Bronchial epithelial cell (primary cell): ENCODE measurements around the gene CD226. TPM values are rescaled to one million over a fixed set of nuclear protein-coding genes. Genes with fewer than 3 reads are reported as not detected.

Source experiments
- DNase-seq: peaks from one replicate; pipeline ENCODE4 v3.0.0-alpha.2; 2010; ENCODE audit warnings: low read depth
- FAIRE-seq: peaks from 2 replicates; lab custom pipeline; 2011; peaks lifted over from hg19 to GRCh38; lab: Jason Lieb, UNC
- H3K27me3 ChIP-seq: 2 replicates; pipeline ENCODE4 v1.5.1; 2011; ENCODE audit warnings: low read length; ENCODE audit not compliant: control insufficient read depth, insufficient read depth
- H3K36me3 ChIP-seq: 2 replicates; pipeline ENCODE4 v1.5.1; 2011; ENCODE audit warnings: low read length; ENCODE audit not compliant: control insufficient read depth, insufficient read depth
- H3K4me3 ChIP-seq: 2 replicates; pipeline ENCODE4 v1.5.1; 2011; ENCODE audit warnings: mild to moderate bottlenecking, low read depth, low read length, control low read depth
- total RNA-seq: library from RNA; depleted of rRNA; stranded (reverse); fragments of >200 nt; gene quantifications from 2 replicates; pipeline ENCODE4 v1.2.1, GENCODE V29; 2014
- TF ChIP-seq, protein P1 (sequence below): IDR thresholded peaks from 2 replicates; pipeline ENCODE4 v1.5.1; 2011; ENCODE audit warnings: mild to moderate bottlenecking, moderate library complexity, low read length, control low read depth, inconsistent platforms; ENCODE audit not compliant: insufficient read depth, severe bottlenecking

Gene CD226
- total RNA-seq, 1 donor from 2014 or later: 0.53 TPM

DNA sequence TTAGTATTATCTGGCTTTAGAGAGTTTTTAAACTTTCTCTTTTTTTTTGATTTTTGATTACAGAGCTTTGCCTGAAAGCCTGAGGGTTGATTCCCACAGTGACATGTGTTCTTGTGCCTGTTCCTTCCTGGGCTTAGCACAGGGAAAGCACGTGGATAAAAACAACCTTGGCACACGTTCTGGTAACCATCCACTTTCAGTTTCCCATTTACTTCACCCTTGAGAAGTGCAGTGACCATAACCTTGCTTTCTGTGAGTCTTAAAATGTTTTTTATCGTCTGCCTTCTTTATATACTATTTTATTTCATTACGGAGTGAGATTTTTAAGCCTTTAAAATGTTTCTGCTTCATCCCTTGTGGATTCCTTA is 11.5 kb downstream of the CD226 start:
- Histone ChIP-seq H3K36me3 (no peaks in the 10 kb centered on the region), H3K27me3 (no peaks in the 10 kb centered on the region), H3K4me3 (no peak overlapping the region)
- DNase-seq (no peak), FAIRE-seq (no peak)
- TF ChIP-seq, protein P1, sequence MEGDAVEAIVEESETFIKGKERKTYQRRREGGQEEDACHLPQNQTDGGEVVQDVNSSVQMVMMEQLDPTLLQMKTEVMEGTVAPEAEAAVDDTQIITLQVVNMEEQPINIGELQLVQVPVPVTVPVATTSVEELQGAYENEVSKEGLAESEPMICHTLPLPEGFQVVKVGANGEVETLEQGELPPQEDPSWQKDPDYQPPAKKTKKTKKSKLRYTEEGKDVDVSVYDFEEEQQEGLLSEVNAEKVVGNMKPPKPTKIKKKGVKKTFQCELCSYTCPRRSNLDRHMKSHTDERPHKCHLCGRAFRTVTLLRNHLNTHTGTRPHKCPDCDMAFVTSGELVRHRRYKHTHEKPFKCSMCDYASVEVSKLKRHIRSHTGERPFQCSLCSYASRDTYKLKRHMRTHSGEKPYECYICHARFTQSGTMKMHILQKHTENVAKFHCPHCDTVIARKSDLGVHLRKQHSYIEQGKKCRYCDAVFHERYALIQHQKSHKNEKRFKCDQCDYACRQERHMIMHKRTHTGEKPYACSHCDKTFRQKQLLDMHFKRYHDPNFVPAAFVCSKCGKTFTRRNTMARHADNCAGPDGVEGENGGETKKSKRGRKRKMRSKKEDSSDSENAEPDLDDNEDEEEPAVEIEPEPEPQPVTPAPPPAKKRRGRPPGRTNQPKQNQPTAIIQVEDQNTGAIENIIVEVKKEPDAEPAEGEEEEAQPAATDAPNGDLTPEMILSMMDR: no peak

DNA sequence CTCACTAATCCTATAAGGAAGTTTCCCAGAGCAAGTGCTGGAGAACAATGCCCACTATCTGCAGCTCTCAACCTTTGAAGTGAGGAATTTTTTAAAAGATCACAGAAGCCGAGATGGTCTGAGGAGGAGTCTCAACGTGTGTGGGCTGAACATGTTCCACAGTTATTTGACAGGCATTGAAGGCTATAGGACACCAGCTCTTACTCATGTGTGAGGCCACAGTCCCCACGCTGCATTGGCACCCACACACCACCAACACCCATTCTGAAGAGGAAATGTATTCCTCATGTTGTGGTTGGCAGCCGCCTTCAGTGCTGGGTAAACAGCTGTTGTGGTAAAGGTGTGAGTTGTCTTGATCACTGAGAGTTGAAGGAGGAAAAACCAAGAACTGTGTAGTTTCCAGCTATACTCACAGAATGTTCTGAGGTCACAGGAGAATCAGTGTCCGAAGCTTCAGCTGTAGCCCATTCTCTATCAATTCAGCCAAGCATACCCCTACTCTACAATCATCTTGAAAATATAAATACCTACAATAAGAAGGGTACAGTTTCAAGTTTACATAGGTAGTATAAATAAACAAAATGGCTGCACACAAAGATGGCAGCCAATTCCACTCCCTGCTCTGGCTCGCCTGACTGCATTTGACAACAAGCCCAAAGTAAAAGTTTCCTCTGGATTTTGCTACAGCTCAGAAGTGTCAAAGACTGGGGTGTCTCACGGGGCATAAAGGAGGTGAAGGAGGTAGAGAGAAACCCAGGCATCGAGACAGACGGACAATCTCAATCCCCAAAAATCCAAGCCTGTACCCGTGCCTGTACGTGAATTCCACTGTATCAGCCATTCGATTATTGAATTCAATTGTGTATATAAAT is 12.1 kb downstream of the CD226 start:
- Histone ChIP-seq H3K27me3 (no peaks in the 10 kb centered on the region), H3K4me3 (no peak overlapping the region), H3K36me3 (no peaks in the 10 kb centered on the region)
- FAIRE-seq (no peak), DNase-seq (peak; percentile 55)
- TF ChIP-seq, protein P1: no peak

DNA sequence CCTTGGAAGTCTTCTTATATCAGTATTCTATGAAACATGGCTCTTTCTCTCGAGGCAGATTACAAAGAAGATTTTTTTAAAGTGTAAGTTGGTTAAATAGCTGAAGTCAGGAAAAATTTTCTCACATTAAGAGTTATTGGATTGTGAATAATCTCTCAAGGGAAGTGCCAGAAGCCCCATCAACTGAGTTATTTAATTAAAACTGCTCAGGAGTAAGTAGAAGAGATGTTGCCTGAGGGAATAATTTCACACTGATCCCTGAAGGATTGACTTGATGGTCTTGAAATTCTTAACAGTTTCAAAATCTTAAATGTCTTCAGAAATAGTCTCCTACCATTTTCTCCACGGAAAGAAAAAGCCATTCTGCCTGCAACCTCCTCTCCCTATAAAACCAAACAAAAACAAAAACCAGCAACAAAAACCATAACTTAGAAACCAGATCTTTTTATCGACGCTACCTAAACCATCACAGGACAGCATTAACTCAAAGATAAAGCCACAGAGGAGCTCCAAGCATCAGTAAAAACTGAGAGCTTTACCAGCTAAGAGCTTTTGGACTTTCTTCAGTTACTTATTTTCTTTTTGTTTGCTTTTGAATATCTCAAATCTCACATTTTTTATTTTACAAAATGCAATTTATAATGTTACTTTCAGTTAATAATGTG is 12.9 kb downstream of the CD226 start:
- Histone ChIP-seq H3K27me3 (no peaks in the 10 kb centered on the region), H3K4me3 (no peak overlapping the region), H3K36me3 (no peaks in the 10 kb centered on the region)
- FAIRE-seq: no peak
- TF ChIP-seq, protein P1: no peak
- DNase-seq: no peak

DNA sequence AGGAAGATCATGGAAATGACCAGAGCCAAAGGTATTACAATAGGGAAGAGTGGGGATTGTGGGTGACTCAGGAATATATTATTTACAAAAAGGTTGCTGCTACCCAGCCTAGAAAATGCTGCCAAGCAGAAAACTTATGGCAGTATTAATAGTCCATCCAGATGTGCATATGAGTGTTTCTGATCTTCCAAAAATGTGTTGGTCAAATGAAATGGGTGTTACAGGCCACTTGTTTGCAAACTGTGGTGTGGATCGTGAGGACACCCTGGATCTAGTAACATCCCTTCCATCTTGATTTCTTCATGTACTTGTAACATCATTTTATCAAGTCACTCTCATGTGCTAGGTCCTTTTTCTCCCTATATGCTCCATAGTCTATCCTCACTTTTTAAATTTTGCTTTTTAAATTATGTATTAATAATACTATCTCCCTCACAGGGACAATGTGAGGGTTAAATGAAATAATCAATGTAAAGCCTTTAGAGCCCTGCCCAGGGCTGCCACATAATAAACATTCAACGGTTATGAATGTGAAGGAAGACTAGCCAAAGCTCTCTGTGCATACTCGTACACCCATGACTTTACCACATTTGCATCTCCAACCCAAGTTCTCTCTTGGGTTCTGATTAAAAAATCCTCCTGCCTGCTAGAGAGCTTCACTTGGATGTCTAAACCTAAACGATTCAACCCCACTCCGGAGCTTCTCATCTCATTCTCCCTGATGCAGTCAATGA is 18.5 kb downstream of the CD226 start:
- Histone ChIP-seq H3K27me3 (no peaks in the 10 kb centered on the region), H3K36me3 (no peaks in the 10 kb centered on the region), H3K4me3 (no peak overlapping the region)
- FAIRE-seq (no peak), DNase-seq (no peak)
- TF ChIP-seq, protein P1: no peak

DNA sequence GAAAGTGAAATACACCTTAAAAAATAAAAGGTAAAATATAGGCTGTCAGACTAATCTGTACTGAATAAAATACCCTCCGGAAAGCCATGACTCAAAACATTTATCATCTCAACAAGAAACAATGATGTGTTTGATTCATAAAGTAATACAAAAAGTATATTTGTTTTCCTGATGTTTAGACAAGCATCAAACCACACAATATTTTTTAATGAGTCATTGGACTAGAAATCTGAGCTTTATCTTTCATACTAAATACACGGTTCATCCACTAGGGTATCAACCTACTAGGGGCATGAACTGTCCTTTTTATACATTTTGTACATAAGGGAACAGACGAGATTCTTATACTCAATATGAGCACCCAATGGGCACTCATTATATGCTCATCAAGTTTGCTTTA is 31.3 kb downstream of the CD226 start:
- no peak overlapping the region for H3K4me3 ChIP-seq
- H3K36me3 ChIP-seq: no peaks in the 10 kb centered on the region
- DNase-seq: peak; percentile 70
- no peak for FAIRE-seq
- no peaks in the 10 kb centered on the region for H3K27me3 ChIP-seq
- TF ChIP-seq, protein P1: no peak
